ENCODE data around the gene TAS1R2.

TAS1R2 gene

DNA sequence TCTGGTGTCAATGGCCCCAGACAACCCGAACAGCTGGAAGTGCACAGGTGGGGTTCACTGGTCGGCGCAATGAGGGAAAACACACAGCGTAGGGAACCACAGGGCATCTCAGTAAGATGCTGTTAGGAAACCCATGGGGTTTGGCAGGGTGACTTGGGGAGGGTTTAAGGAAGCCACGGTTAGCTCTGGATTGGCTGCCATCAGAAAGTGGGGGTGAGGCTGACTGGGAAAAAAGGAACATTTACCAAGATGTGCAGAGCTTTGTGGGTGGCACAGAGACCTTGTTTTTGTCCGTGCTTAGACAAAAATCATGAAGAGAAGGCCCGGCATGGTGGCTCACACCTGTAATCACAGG, 31.9 kb upstream of the TAS1R2 start:
- no peak overlapping the region for H3K4me3 ChIP-seq (ENCODE audit: low read depth, low read length)
- TF ChIP-seq, protein P1, sequence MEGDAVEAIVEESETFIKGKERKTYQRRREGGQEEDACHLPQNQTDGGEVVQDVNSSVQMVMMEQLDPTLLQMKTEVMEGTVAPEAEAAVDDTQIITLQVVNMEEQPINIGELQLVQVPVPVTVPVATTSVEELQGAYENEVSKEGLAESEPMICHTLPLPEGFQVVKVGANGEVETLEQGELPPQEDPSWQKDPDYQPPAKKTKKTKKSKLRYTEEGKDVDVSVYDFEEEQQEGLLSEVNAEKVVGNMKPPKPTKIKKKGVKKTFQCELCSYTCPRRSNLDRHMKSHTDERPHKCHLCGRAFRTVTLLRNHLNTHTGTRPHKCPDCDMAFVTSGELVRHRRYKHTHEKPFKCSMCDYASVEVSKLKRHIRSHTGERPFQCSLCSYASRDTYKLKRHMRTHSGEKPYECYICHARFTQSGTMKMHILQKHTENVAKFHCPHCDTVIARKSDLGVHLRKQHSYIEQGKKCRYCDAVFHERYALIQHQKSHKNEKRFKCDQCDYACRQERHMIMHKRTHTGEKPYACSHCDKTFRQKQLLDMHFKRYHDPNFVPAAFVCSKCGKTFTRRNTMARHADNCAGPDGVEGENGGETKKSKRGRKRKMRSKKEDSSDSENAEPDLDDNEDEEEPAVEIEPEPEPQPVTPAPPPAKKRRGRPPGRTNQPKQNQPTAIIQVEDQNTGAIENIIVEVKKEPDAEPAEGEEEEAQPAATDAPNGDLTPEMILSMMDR (IDR thresholded peaks at IDR 0.05; ENCODE audit: borderline replicate concordance, insufficient read depth, low read depth, low read length): no peak

DNA sequence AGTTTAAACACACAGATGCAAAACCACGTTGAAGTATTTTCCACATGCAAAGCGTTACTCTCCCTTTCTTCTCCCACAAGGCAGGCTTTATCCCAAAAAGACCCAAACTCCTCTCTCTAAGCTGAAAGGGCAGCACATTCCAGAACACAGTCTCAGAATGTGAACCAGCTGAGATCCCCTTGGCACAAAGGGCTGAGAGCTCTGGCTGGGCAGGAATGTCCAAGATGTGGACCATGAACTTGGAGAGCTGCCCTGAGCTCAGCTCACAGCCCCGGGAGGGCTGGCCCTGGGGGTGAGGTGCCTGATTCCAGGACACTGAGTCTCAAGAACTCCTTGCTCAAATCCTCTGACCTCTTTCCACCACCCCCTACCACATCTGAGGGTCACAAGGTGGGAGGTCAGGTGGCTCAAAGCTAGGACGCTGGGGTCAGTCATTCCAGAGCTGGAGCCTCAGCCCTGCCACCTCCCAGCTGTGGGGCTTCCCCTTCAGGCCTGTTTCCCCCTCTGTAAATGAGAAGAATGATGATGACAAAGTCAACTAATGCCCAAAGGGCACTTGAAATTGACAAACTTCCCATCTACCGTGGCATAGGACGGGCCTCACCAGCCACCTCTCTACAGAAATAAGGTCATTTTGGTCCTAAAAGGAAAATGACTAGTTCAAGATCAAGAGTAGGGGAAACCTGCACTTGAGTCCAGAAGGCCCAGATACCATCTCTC, 31.4 kb upstream of the TAS1R2 start:
- H3K4me3 ChIP-seq (ENCODE audit: low read depth, low read length): no peak overlapping the region
- TF ChIP-seq, protein P1 (IDR thresholded peaks at IDR 0.05; ENCODE audit: borderline replicate concordance, insufficient read depth, low read depth, low read length): no peak

GRCh38 chr1:18886003-18886335, 26.5 kb upstream of the TAS1R2 start:
- H3K4me3 ChIP-seq (ENCODE audit: low read depth, low read length): no peak overlapping the region
- TF ChIP-seq, protein P1 (IDR thresholded peaks at IDR 0.05; ENCODE audit: borderline replicate concordance, insufficient read depth, low read depth, low read length): no peak

- TF ChIP-seq, protein P1 (IDR thresholded peaks at IDR 0.05; ENCODE audit: borderline replicate concordance, insufficient read depth, low read depth, low read length): no peak
These were observed 26.0 kb upstream of the TAS1R2 start for GRCh38 chr1:18885311-18886002.

DNA sequence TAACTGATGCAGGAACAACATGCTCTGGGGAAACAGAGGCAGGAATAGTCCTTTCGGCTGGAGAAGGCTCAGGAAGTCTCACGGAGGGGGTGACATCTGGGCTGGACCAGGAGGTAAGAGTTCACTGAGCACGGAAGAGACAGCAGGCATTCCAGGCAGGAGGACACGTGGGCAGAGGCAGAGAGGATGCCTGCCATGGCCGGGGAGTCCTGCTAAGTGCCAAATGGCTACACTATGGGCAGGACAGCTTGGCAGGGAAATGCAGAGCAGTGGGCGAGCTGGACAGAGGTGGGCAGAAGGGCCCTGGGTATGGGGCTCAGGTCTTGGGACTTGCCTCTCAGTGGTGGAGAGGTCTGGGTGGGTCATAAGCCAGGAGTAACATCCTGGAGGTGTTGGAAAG, 25.3 kb upstream of the TAS1R2 start:
- TF ChIP-seq, protein P1 (IDR thresholded peaks at IDR 0.05; ENCODE audit: borderline replicate concordance, insufficient read depth, low read depth, low read length): no peak
- no peak overlapping the region for H3K4me3 ChIP-seq (ENCODE audit: low read depth, low read length)

More at GRCh38 chr1:18885311-18886002, 26.0 kb upstream of the TAS1R2 start:
- H3K4me3 ChIP-seq (ENCODE audit: low read depth, low read length): no peak overlapping the region

GRCh38 chr1:18884419-18884717, 24.9 kb upstream of the TAS1R2 start:
- H3K4me3 ChIP-seq (ENCODE audit: low read depth, low read length): no peak overlapping the region
- TF ChIP-seq, protein P1 (IDR thresholded peaks at IDR 0.05; ENCODE audit: borderline replicate concordance, insufficient read depth, low read depth, low read length): no peak
